WI38 (cell line): Measurements from ENCODE around the gene DNAJC3.
"Not testable (repeated sequence)": the region's sequence is repeated elsewhere in the genome, so short reads cannot be mapped to it uniquely, and the experiment has no call there.

ENCODE experiments used
- H3K4me3 ChIP-seq: 2 replicates; pipeline ENCODE4 v1.5.1; 2011; ENCODE audit warnings: low read depth, mild to moderate bottlenecking, control low read depth, low read length
- CTCF ChIP-seq: IDR thresholded peaks from 2 replicates; pipeline ENCODE4 v1.5.1; 2012; ENCODE audit warnings: low read depth, mild to moderate bottlenecking, control low read depth, low read length

DNAJC3 gene

GRCh38 chr13:95784161-95784899 is 107.4 kb downstream of the DNAJC3 start:
- H3K4me3 ChIP-seq = no peak overlapping the region
- TF ChIP-seq CTCF = no peak

GRCh38 chr13:95784900-95785290 is 108.0 kb downstream of the DNAJC3 start:
- TF ChIP-seq CTCF = no peak
- H3K4me3 ChIP-seq = no peak overlapping the region

GRCh38 chr13:95787356-95788099 is 110.6 kb downstream of the DNAJC3 start:
- H3K4me3 ChIP-seq = no peak overlapping the region
- TF ChIP-seq CTCF = no peak

GRCh38 chr13:95788100-95788463 is 111.1 kb downstream of the DNAJC3 start:
- no peak overlapping the region for H3K4me3 ChIP-seq
- TF ChIP-seq CTCF = no peak

GRCh38 chr13:95789315-95789714 is 112.4 kb downstream of the DNAJC3 start:
- H3K4me3 ChIP-seq = not testable (repeated sequence)

GRCh38 chr13:95791084-95791722 is 114.3 kb downstream of the DNAJC3 start:
- no peak for TF ChIP-seq CTCF
- H3K4me3 ChIP-seq = no peak overlapping the region

- TF ChIP-seq CTCF = no peak
Observed at GRCh38 chr13:95793018-95793555, 116.1 kb downstream of the DNAJC3 start.

More at GRCh38 chr13:95793018-95793555, 116.1 kb downstream of the DNAJC3 start:
- H3K4me3 ChIP-seq = no peak overlapping the region
